Stimulated activated CD4-positive, alpha-beta T cell treated with anti-CD3 and anti-CD28 coated beads, Interleukin-4, amount 100 ng/mL, for 1 hour (primary cell): ENCODE data around the gene ILRUN.
"Not testable (repeated sequence)": the region's sequence is repeated elsewhere in the genome, so short reads cannot be mapped to it uniquely, and the experiment has no call there.

ENCODE experiments used
- DNase-seq: peaks from one replicate; pipeline ENCODE4 v3.0.0-alpha.2; 2020

ILRUN gene

DNA sequence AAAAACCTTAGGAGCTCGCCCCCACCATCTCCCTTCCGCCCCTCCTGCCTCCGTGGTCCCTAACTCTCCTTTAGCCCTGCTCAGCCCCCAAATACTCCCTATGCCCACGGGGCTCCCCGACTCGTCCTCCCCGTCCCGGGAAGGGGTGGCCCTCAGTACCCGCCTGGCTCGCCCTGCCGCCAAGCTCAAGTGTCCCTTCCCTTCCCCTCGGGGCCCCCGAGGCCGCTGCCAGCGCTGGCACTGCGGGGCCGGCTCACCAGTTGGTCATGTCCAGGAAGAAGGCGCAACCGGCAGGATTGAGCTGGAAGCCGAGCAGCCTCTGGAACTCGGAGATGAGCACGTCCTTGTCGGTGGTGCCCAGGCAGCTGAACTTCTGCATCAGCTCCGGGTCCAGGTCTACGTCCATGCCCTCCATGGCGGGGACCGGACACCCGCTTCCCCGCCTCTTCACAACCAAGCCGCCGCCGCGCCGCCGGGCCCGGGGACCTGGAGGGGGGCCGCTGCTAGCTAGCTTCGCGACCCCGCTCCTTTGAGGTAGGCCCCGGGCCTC lies 303 bp downstream of the ILRUN start:
- DNase-seq: no peak

DNA sequence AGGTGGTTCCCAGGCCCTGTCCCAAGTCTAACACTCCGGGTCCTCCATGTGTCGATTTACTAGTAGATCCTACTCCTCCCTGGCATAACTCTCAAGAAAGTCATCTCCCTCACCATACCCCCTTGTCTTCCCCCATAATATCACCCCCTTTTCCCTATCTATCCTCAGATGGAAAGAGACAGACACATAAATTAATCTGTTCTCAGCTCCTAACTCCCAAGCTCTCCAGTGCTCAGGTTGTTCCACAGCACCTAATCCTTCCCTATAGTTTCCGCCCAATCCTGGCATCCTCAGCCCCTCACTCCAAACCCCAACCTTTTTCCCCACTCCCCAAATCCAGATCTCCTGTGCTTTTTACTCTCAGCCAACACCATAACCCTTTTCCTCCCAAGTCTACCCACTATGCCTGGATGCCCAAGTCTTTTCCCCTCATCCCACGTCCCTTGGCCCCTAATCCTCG lies 808 bp downstream of the ILRUN start:
- no peak for DNase-seq

DNA sequence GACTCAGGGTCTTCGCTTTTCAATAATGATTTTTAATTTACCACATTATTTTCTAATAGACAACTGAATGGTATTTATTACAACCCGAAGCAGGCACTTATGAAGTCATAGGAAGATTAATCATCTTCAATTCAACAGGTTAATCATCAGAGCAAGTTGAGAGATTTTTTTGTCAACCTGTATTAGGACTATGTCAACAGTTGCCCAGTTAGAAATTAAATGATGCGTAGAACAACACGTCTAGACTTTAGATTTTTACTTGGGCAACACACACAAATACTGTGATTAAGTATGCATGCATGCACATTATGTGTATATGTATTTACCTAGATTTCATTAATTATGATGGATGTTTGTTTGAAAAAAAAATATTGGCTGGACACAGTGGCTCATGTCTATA lies 4.3 kb downstream of the ILRUN start:
- no peak for DNase-seq

DNA sequence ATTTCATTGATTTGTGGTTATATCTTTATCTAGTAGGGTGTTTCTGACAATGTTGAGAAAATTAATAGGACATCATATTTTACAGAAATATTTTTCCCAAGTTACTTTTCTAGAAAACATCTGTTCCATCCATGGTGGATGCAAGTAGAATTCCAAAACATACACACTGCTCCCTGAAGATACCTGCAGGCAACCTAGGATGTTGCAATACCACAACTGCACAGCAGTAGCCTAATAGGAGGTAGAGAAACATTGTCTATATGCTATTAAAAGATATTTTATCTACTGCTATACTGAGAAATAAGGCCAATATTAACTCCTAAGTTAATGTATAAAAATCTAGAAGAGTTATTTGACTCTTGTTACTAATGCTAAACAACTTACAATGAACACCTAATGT lies 6.8 kb downstream of the ILRUN start:
- DNase-seq: no peak

DNA sequence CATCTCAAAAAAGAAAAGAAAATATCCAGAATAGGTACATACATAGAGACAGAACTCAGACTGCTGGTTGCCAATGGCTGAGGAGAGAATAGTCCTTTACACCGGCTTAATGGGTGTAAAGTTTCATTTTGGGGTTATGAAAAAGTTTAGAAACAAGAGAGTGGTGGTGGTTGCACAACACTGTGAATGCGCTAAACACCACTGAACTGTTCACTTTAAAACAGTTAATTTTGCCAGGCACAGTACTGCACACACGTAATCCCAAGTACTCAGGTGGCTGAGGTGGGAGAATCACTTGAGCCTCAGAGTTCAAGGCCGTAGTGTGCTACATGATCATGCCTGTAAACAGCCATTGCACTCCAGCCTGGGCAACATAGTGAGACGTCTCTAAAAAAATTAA lies 7.6 kb downstream of the ILRUN start:
- no peak for DNase-seq

DNA sequence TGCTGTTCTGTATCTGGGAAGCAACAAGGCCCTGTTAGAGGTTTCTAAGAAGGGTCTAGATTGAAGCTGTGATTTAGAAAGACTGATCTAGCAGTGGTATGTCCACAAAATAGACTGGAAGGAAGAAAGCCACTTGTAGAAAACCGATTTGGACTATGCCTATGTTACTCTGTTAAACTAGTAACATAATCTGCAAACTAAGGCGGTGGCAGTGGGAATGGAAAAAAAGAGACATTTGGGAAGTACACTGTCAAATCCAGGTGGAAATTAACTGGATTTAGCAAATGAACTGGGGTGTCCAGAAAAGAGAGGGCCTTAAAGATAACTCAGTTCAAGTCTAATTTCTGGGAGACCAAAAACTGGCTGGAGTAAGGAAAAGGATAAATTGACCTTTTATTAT lies 11.6 kb downstream of the ILRUN start:
- DNase-seq: no peak

DNA sequence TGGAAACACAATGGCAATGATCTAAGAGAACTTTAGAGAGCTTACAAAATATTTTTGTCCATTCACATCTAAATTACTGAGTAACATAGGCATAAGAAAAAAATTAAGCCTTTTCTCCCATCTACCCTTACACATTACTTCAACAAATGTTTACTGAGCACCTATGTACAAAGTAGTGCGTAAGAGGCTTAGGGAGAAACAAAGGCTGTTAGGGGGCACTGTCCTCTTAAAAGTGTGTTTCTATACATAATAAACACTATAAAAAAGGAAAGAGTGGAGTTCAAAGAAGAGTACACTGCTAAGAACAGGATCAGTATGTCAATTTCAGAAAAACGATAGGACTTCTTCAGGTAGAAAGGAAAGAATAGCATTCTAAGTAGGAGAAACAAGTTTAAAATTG lies 12.2 kb downstream of the ILRUN start:
- DNase-seq: no peak

DNA sequence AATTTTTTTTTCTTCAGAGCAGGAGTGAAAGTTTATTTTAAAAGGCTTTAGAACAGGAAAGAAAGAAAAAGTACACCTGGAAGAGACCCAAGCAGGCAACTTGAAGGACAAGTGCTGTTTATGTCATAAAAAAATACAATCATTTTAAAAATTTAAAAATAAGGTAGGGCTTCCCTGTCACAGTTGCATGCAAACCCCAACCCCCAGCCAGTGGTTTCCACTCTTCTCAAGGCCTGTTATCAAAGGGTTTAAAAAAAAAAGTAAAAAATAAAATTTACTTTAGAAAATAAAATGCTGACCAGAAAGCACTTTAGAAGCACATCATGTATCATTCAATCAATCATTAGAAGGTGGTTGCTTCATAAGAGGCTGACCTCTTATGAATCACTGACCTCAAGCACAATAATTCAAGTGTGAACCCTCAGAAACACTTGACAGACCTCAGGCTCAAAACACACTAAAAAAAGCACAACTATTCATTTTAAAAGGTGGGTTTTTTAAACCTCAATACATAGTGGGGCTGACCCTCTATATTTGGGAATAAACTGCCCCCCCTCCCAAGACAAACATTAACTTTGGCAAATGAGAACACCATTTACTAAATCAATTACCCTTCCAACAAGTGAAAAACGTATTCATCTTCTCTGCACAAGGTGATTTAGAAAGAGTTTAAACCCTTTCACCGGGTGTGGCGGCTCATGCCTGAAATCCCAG lies 15.6 kb downstream of the ILRUN start:
- no peak for DNase-seq

DNA sequence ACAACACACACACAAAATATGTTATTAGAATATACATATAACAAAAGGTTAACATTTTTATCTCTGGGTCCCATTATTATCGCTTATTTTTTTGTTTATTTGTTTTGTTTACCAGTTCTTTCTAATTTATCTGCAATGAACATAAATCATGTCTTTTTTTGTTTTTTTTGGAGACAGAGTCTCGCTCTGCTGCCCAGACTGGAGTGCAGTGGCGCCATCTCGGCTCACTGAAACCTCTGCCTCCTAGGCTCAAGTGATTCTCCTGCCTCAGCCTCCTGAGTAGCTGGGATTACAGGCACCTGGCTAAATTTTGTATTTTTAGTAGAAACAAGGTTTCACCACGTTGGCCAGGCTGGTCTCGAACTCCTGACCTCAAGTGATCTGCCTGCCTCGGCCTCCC lies 16.3 kb downstream of the ILRUN start:
- DNase-seq: not testable (repeated sequence)

DNA sequence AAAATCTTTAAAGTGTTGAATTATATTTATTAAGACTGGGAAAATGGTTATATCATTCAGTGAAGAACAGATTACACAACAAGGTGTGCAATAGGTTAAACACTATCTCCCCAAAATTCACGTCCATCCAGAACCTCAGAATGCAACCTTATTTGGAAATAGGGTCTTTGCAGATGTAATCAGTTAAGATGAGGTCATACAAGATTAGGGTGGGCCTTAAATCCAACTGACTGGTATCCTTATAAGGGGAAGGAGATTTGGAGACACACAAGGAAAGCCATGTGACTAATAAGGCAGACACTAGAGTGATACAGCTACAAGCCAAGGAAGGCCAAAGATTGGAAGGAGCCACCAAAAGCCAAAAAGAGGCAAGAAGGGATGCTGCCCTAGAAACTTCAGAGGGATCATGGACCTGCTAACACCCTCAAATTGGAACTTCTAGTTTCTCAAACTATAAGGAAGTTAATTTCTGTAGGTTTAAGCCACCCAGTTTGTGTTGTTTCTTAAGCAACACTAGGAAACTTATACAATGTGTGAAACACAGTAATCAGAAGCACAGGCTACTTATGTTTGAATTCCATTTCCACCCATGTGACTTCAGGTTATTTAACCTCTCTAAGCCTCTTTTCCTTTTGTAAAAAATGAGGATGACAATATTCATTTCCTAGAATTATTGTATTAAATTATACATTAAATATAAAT lies 16.9 kb downstream of the ILRUN start:
- DNase-seq: no peak

DNA sequence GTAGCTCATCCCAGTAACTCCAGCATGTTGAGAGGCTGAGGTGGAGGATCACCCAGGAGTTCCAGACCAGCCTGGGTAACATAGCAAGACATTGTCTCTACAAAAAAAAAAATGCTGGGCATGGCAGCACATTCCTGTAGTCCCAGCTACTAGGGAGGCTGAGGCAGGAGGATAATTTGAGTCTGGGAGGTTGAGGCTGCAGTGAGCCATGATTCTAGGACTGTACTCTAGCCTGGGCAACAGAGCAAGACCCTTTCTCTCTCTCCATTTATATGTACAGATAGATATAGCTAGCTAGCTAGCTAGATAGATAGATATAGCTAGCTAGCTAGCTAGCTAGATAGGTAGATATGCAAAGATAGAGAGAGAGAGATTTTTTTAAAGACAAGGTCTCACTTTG lies 20.4 kb downstream of the ILRUN start:
- no peak for DNase-seq

DNA sequence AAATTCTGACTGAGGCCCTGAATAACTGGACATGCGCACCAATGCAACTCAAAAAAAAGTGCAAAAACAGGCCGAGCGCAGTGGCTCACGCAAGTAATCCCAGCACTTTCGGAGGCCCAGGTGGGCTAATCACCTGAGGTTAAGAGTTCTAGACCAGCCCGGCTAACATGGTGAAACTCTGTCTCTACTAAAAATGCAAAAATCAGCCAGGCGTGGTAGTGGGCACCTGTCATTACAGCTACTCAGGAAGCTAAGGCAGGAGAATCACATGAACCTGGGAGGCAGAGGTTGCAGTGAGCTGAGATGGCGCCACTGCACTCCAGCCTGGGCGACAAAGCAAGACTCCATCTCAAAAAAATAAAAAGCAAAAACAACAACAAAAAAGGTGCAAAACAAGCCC lies 21.6 kb downstream of the ILRUN start:
- DNase-seq: not testable (repeated sequence)

DNA sequence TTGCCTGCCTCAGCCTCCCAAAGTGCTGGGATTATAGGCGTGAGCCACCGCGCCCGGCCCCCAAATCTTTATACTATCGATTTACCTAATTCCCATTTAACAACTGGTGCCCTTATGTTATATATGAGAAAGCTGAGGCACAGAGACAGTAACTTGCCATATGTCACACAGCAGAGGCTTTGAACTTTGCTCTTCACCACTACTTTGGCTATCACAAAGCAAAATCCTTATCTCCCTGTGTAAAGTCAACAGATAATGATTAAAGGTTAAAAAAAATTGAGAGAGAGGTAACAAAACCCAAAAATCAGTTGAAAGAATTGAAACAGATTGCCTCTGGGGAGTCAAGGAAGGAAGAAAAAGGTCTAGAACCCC lies 22.3 kb downstream of the ILRUN start:
- no peak for DNase-seq

DNA sequence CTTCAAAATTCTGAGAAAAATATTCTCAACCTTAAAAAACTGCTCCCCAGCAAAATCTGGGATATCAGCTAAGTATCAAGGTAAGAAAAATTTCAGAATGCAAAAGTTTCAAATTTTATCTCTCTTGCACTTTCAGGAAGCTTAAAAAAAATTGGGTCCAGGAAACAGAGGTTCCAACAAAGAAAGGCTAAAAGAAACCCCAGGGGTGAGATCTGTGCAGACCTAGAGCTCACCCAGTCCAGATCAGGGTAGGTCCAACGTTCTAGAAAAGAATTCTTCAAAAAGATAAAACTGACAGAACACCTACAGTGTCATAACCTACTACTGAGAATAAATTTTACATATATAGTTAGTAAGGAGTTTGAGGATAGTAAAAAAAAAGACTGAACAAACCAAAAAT lies 23.5 kb downstream of the ILRUN start:
- no peak for DNase-seq

DNA sequence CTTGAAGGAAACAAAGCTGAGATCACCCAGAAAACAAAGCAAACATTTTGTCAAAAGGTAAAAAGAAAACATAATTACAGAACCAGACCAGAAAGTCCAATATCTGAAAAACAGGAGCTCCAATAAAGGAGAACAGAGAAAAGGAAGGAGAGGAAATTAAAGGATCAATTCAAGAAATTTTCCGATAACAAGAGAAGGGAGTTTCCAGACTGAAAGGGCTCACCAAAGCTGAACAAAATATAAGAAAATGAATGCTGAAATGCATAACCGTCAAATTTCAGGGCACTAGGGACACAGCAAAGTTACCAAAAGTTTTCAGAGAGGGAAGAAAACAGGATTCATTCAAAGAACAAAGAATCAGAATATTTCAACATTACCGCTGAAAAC lies 23.9 kb downstream of the ILRUN start:
- no peak for DNase-seq

DNA sequence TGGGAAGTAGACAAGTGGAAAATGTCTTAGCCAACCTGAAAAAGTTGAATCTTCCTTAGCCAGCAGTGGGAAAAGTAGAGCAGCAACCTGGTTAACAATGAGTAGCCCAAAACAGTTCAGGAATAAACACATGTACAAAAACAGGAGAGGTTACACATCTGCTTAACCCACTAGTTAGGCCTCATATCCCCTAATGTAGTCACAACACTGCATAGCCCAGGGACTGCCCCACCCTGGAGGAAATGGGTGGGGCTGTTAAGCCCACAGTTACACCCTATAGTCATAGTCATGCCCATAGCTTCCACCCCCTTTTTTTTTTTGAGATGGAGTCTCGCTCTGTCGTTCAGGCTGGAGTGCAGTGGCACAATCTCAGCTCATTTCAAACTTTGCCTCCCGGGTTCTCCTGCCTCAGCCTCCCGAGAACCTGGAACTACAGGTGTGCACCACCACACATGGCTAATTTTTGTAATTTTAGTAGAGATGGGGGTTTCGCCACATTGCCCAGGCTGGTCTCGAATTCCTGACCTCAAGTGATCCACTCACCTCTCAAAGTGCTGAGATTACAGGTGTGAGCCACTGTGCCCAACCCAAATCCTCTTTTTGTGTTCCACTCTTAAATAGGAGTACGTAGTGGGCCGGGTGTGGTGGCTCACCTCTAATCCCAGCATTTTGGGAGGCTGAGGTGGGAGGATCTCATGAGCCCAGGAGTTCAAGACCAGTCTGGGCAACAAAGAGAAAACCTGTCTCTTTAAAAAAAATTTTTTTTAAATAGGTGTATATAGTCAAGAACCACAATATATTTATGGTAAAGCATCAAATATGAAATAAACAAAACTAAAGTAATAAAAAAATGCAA lies 24.5 kb downstream of the ILRUN start:
- DNase-seq: peak; percentile 65

DNA sequence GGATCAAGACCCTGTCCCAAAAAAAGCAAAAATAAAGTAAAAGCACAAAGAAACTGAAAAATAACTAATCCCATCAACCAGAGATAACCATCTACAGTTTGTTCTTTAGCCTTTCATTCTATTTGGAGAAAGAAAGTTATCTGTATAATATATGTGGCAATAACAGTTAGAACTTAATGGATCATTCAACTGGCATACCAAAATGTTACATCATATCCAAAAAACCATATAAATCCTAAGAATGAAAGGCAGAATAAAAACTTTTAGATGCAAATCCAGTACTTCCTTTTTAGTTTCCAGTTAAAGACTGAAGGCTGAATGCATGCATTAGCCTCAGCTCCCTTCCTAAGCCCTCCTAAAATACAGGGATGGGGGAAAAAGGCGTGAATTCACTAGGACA lies 25.2 kb downstream of the ILRUN start:
- no peak for DNase-seq

DNA sequence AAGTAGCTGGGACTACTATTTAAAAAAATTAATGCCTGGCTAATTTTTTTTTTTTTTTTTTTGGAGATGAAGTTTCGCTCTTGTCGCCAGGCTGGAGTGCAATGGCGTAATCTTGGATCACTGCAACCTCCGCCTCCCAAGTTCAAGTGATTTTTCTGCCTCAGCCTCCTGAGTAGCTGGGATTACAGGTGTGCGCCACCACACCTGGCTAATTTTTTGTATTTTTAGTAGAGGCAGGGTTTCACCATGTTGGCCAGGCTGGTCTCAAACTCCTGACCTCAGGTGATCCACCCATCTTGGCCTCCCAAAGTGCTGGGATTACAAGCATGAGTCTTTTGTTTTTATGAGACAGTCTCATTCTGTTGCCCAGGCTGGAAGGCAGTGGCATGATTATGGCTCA lies 27.8 kb downstream of the ILRUN start:
- DNase-seq: not testable (repeated sequence)

DNA sequence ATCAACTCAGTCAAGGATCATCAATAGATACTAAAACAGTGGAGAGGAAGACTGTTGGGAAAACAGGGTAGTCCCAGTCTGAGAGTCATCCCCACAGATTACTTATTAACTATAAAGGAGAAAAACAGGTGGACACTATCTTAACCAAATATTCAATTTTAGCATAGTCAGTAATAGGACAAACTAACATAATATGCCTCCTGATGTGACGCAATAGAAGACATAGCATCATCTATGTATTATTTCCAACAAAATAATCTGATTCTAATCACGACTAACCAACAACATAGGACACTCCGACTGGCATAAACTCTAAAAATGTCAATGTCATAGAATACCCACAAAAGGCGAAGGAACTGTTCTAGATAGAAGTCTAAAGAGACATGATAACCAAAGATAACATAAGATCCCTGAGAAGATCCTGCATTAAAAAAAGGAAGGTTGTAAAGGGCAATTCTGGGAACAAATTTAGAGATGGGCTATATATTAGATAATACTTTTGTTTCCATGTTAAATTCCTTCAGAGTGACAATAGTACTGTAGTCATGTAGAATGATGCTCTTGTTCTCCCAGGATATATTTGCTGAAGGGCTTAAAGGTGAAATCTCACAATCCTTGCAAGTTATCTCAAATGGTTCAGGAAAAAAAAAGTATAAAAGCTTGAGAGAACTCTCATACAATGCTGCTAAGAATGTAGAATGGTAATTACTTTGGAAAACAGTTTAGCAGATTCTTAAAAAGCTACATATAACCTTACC lies 28.9 kb downstream of the ILRUN start:
- DNase-seq: no peak

DNA sequence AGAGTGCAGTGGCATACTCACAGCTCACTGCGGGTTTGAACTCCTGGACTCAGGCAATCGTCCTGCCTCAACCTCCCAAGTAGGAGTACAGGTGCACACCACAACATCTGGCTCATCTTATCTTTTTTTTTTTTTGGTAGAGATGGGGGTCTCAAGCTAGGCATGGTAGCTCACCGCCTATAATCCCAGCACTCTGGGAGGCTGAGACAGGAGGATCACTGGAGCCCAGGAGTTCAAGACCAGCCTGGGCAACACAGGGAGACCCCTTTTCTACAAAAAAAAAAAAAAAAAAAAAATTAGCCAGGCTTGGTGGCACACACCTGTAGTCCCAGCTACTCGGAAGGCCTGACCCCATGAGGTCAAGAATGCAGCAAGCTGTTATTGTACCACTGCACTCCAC lies 31.5 kb downstream of the ILRUN start:
- no peak for DNase-seq

DNA sequence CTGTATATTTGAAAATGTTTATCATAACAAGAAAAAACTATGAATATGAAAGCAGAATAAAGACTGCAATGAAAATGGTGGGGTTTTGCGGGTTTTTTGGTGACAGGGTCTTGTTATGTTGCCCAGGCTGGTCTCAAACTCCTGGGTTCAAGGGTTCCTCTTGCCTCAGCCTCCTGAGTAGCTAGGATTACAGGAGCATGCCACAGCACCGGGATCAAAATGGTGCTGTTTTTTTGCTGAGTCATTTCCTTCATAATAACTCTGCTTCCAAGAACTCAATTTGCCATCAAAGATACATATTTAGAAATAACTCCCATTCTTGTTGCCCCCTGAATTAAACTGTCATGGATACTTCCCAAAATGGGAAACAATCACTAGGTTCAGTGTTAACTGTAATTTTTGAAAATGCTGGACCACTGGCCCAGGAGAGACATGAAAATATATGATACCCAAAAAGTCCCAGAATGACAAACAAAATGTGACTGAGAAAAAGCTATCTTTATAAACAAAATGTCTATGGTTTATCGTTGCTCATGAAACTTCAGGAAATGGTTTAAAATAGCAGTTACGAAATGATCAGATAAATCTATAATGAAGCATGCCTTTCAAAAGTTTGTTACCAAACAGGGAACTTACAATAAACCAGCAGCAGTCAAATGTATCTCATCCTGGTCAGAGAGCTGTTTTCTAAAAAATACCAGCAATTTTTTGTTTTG lies 32.2 kb downstream of the ILRUN start:
- DNase-seq: no peak

DNA sequence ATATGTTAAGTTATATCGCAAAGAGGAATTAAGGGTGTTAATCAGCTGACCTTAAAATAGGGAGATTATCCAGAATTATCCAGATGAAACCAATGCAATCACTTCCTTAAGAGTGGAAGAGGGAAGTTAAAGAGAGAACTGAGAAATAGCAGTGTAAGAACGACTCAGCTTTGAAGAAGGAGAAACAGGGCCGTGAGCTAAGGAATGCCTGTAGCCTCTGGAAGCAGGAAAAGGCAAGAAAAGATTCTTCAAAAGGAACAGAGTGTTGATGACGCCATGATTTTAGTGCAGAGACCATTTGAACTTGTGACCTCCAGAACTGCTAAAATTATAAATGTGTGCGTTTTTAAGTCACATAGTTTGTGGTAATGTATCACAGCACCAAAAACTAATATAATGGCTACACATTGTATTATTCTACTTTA lies 32.7 kb downstream of the ILRUN start:
- no peak for DNase-seq
